Lower leg skin (tissue), 3 donors: ENCODE measurements around the gene TNFRSF11A.

ENCODE experiments used
- POLR2A ChIP-seq, 2 donors: fragments of 450-650 bp; IDR thresholded peaks; one replicate each; pipeline ENCODE4 v1.6.1; 2016 to 2017; ENCODE audit warnings: antibody characterized with exemption in 2 of 2, mild to moderate bottlenecking in 1 of 2, moderate library complexity in 1 of 2
- TF ChIP-seq, protein P1 (sequence below), 3 donors: fragments of 450-650 bp; IDR thresholded peaks; one replicate each; pipeline ENCODE4 v1.5.1; 2016; ENCODE audit warnings: antibody characterized with exemption in 3 of 3, mild to moderate bottlenecking in 3 of 3, moderate library complexity in 2 of 3

DNA sequence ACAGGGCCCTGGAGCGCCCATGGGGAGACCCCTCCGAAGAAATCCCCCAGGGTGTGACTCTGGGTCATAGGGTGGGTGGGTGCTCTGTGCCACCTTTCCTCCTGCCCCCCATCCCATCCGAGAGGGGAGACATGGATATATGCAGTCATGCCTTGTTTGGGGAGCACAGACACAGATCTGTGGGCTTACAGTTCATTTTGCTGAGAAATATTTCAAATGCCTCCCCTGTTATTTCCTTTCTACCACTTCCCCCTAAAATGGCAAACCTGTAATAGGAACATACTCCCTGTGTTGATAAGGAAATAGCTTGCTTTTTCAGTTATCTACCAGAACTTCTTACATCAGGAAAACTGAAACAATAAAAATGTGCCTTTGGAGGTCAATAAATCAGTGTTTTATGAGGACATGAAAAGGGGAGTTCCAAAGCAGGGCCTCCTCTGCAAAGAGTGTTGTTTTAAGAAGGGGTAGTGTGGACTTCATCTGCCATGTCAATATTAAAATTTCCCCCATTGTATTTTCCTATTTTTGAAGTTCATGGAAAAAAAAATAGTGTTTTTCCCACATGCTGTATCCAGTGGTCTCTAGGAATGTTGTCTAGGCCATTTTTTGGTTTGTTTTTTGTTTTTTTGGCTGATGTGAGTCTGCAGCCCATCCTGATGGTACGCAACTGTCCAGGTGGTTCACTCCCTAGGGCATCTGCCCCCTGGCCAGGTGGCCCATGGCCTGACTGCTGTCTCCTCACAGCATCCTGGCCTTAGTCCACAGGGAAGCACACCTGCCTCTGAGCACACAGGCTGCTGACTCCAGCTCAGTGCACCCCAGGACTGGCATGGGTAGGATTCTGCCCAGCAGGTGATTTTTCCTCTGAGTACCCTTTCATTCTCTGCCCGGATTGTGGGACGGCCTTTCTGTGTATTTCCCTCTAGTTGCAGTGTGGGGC lies 3.7 kb downstream of the TNFRSF11A start:
- TF ChIP-seq, protein P1, sequence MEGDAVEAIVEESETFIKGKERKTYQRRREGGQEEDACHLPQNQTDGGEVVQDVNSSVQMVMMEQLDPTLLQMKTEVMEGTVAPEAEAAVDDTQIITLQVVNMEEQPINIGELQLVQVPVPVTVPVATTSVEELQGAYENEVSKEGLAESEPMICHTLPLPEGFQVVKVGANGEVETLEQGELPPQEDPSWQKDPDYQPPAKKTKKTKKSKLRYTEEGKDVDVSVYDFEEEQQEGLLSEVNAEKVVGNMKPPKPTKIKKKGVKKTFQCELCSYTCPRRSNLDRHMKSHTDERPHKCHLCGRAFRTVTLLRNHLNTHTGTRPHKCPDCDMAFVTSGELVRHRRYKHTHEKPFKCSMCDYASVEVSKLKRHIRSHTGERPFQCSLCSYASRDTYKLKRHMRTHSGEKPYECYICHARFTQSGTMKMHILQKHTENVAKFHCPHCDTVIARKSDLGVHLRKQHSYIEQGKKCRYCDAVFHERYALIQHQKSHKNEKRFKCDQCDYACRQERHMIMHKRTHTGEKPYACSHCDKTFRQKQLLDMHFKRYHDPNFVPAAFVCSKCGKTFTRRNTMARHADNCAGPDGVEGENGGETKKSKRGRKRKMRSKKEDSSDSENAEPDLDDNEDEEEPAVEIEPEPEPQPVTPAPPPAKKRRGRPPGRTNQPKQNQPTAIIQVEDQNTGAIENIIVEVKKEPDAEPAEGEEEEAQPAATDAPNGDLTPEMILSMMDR (IDR thresholded peaks at IDR 0.05): no peak
- TF ChIP-seq POLR2A (IDR thresholded peaks at IDR 0.05): no peak
